Forelimb muscle (tissue), 1 donor: Measurements from ENCODE around the gene CXXC5. TPM values are rescaled to one million over a fixed set of nuclear protein-coding genes. Genes with fewer than 3 reads are reported as not detected.
"Not testable (repeated sequence)": the region's sequence is repeated elsewhere in the genome, so short reads cannot be mapped to it uniquely, and the experiment has no call there.

ENCODE experiments used
- DNase-seq: peaks from one replicate; pipeline ENCODE4 v3.0.0-alpha.2; 2013; ENCODE audit warnings: low read depth
- polyA plus RNA-seq: library from polyadenylated mRNA; unstranded; fragments of 120-200 nt; gene quantifications from one replicate; pipeline ENCODE4 v1.2.1, GENCODE V29; 2013; ENCODE audit not compliant: insufficient read length

CXXC5 gene
- polyA plus RNA-seq, 1 donor, result 82.3 TPM

DNA sequence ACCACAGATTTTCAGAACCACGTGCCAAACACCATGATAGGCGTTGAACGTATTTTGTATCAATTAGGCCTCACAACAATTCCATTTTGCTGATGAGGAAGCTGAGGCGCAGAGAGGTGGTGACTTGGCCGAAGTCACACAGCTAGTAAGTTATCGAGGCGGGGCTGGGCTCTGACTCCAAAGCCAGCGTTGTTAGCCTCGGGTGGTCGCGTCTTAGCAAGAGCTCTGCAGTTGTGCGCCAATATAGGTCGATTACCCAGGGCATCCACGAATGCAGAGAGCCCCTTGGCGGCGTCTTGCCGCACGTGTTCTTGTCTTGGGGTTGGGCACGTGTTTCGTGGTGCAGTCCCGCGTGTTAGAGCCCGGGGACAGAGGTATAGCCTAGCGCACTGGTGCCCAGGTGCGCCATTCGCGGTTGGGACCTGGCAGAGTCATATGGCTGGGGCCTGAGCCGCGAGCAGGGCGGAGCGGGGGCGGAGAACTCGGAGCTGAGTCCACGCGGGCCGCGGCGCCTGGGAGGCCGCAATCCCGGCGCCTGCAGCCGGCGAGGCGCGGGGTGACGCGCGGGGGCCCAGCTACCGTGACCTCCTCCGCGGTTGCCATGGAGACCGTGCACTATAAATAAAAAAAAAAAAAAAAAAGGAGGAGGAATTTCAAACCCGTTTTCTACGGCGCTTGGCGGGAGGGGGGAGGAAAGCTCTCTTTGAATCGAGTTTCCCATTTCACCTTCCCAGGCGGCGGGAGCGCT, 62.3 kb downstream of the CXXC5 start:
- DNase-seq, result no peak

DNA sequence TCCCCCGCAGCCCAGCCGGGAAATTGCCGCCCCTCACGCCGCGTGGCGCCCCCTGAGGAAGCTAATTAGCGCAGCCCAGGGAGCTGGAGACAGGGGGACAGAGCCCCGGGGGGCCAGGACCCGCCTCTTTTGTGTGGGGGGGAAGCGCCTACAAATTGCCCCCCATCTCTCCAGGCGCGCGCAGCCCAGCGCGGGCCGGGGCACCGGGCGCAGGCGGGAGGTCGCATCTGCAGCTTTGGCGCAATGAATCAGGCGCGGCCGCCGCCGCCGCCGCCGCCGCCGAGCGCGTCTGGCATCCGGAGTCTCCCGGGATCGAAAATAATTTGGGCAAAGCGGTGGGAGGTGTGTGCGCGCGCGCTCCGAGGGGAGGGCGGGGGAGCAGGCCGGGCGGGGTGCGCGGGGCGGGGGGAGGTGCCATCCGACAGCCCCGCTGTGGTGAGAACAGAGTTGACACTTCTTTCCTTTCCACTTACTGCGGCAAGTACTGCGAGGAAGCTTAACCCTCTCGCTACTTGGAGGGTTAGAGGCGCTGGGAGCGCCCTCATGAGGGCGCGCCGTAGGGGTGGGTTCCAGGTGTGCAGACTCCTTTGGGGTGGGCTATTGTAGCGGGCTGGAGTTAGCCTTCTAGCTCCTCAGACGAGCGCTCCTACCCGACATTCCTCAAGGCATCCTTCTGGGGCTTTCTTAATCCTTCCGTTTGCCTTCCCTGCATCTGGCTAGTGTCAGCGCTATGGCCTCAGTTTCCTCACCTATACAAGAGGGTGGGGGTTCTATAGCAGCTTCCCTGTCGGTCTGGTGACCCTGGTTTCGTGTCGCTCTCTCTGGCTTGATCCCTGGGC, 63.1 kb downstream of the CXXC5 start:
- DNase-seq, result no peak

DNA sequence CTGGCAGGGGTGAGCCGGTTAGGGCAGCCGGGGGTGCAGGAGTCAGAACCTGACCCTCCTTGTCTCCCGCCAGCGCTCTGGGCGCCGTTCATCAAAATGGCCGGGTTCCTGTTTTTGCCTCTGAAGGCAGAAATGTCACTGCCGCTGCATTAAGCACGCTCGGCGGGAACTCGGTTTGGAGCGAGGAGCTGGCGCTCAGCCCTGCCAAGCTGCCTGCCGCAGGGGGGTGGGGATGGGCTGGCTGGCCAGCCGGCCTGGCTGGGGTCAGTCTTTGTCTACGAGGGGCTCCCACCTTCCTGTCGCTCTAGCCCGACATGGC, 63.7 kb downstream of the CXXC5 start:
- no peak for DNase-seq

DNA sequence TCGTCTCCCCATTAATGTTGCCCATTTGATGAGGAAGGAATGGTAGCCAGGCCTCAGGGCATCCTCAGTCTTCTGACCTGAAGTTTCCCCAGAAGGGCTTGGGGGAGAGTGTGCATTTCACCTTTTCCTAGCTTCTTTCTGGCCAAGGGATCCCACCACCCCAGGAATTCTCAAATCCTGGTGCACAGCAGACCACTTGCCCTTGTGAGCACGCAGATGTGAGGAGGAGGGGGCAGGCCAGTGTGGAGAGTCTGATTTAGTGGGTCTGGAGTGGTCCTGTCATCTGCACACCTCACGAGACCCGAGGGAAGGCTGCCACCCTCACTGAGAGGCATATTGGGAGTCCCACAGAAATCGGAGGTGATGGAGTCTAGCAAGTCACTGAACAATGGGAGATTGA, 64.3 kb downstream of the CXXC5 start:
- DNase-seq, result no peak

DNA sequence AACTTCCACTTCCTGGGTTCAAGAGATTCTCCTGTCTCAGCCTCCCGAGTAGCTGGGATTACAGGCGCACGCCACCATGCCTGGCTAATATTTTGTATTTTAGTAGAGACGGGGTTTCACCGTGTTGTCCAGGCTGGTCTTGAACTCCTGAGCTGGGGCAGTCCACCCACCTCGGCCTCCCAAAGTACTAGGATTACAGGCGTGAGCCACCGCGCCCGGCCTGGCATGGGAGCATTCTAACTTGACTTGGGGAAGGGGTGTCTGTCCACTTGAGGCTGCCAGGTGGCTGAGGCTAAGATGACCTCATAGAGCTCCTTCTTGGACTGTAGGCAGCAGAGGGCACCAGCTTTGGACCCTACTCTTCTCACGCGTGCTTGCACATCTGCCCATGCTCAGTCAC, 65.7 kb downstream of the CXXC5 start:
- not testable (repeated sequence) for DNase-seq

DNA sequence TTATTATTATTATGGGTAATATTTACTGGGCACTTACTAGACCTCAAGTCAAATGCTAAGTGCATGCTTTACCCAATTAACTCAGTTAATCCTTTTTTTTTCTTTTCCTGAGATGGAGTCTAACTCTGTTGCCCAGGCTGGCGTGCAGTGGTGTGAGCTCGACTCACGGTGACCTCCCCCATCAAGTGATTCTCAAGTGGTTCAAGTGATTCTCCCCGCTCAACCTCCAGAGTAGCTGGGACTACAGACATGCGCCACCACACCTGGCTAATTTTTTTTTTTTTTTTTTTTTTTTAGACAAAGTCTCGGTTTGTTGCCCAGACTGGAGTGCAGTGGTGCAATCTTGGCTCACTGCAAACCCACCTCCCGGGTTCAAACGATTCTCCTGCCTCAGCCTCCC, 69.1 kb downstream of the CXXC5 start:
- DNase-seq, result no peak

DNA sequence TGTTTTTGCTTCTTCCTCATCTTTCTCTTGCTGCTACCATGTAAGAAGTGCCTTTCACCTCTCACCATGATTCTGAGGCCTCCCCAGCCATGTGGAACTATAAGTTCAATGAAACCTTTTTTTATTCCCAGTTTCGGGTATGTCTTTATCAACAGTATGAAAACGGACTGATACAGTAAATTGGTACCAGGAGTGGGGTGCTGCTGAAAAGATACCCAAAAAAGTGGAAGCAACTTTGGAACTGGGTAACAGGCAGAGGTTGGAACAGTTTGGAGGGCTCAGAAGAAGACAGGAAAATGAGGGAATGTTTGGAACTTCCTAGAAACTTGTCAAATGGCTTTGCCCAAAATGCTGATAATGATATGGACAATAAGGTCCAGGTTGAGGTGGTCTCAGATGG, 70.3 kb downstream of the CXXC5 start:
- not testable (repeated sequence) for DNase-seq

DNA sequence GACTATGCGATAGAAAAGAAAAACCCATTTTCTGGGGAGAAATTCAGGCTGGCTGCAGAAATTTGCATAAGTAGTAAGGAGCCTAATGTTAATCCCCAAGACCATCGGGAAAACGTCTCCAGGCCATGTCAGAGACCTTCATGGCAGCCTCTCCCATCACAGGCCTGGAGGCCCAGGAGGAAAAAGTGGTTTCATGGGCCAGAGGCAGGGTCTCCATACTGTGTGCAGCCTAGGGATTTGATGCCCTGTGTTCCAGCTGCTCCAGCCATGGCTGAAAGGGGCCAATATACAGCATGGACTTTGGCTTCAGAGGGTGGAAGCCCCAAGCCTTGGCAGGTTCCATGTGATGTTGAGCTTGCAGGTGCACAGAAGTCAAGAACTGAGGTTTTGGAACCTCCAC, 71.8 kb downstream of the CXXC5 start:
- not testable (repeated sequence) for DNase-seq

DNA sequence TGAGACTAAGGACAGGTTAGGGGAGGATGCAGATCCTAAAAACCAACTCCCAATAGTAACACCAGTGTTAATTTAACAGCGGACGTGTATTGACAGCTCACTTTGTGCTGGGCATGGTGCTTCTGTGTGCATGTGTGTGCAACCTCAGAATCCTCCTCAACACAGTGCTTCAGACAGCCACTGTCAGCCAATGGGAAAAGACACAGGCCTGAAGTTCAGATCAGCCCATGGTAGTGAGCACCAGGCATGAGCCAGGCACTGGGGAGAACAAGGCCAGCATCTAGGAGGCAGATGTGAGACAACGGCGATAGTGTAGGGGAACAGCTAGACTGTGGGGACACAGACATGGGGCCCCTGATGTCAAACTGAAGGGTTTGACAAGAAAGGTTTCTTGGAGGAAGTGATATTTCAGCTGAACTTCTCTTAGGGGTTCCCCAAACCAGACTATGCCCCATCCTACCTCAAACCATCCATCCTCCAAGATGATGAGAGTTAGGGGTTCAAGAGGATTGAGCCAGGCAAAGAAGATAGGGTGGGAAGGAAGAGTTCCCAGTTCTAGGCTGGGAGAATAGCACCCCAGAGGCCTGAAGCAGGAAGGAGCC, 75.9 kb downstream of the CXXC5 start:
- DNase-seq, result no peak

DNA sequence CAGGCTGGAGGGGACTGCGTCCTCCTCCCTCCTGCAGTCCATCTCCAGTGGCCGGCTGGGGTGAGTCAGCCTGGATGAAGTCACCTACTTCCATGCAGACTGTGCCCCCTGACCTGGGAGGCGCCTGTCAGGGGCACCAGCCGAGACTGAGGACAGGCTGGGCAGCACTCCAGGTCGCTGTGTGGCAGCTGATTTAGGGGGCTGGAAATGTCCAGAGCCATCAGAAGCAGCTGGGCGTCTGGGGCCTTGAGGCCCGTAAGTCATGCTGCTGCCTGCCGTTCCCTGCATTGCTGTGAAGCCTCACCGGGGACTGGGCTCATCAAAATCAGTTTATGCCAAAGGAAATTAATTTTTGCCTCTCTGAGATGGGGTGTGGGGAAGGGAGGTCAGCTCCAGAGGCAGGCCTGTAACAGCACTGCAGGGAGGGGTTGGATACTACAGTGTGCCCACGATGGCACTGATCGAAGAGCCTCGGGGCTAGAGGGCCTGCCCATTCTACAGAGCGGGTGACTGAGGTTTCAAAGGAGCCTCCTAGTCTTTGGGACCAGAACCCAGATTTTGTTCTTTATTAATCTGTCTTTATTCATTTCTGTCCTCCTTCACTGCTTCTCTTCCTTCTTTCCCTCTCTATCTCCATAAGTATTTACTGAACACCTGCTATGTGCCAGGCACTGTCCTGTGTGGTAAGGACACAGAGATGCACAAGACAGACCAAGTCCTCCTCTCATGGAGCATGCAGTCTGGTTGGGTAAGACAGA, 77.1 kb downstream of the CXXC5 start:
- DNase-seq, result no peak

DNA sequence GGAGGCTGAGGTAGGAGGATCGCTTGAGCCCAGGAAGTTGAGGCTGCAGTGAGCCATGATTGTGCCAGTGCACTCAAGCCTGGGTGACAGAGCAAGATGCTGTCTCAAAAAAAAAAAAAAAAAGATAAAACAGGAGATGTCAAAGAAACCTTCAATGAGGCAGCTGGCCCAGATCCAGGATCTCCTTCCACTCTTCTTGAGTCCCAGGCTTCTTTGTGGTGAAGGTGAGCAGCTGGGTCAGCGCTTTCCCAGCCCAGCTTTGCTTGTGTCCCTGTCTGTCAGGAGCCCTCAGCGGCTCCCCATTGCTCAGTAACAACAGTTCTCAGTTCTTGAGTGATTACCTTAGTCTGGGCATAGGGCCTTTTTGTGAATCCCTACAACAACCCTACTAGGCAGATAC, 78.1 kb downstream of the CXXC5 start:
- DNase-seq, result no peak

DNA sequence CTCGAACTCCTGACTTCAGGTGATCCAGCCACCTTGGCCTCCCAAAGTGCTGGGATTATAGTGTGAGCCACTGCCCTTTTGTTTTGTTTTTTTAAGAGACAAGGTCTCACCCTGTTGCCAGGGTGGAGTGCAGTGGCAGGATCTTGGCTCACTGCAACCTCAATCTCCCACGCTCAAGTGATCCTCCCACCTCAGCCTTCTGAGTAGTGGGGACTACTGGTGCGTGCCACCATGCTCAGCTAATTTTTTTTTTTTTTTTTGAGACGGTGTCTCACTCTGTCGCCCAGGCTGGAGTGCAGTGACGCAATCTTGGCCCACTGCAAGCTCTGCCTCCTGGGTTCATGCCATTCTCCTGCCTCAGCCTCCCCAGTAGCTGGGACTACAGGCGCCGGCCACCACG, 79.5 kb downstream of the CXXC5 start:
- not testable (repeated sequence) for DNase-seq

DNA sequence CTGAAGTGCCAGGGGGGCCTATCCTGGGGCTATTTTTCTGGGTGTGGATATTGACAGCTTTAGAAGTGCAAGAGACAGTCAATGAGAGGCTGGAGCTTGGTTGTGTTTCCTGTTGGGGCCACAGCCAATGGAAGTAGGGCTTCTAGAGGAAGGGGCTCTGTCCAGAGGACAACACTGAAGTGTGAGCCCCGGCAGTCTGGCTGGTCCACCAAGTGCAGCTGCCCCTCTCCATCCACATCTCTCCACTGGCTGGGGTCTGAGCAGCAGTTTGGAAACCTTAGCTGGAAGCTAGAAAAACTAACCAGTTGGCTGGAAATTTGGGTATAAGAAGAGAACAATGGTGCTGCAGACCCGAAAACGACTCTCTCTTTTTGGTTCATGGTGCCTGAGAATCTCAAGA, 83.1 kb downstream of the CXXC5 start:
- no peak for DNase-seq

DNA sequence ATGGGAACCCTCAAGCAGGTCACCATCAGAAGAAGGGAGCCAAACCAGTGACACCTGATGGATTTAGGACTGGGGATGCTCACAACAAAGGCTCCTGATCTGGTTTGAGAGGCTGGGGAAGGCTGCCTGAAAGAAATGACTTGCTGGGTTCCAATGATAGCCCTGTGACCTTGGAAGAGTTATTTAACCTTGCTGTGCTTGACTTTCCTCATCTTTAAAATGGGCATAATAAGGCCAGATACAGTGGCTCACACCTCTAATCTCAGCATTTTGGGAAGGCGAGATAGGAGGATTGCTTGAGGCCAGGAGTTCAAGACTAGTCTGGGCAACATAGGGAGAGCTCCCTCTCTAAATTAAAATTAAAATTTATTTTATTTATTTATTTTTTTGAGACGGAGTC, 83.9 kb downstream of the CXXC5 start:
- DNase-seq, result no peak

DNA sequence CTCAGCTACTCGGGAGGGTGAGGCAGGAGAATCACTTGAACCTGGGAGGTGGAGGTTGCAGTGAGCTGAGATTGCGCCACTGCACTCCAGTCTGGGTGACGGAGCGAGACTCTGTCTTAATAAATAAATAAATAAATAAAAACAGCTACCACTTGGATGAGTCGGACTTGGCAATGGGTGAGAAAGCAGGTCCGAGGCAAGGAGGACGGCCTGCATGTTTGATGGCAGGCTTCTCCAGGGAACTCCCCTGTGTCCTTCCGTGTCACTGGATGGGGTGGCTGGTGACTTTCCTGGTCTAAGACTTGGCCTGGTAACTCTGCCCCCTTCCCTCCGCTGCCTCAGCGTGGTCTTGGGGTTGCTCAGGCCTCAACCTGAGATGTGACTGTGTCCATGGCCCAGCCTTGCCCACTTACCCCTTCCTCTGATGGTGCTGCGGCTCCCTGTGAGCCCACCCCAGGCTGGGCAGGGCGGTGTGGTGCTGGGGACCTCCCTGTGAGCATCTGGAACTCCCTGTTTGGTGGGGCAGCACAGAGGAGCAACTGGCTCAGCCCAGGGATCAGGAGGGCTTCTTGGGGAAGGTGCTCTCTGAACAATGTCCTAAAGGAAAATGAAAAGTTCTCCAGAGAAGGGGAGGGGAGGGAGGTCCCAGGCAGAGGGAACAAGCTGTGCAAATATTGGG, 85.0 kb downstream of the CXXC5 start:
- DNase-seq, result no peak

Other genes starting within 250 kb of the CXXC5 start
- 10.0 TPM for gene SPATA24, start 244.3 kb upstream of the CXXC5 start, polyA plus RNA-seq
- 22.1 TPM for gene DNAJC18, start 208.8 kb upstream of the CXXC5 start, polyA plus RNA-seq
- gene ECSCR, start 185.6 kb upstream of the CXXC5 start, polyA plus RNA-seq, result 29.8 TPM
- not detected for gene SMIM33, start 177.3 kb upstream of the CXXC5 start, polyA plus RNA-seq
- gene STING1, start 165.6 kb upstream of the CXXC5 start, polyA plus RNA-seq, result 26.4 TPM
- gene UBE2D2, start 87.0 kb upstream of the CXXC5 start, polyA plus RNA-seq, result 132 TPM
- 0.19 TPM for gene PSD2, start 147.5 kb downstream of the CXXC5 start, polyA plus RNA-seq